Body of pancreas (tissue), 4 donors: ENCODE data around the gene RASAL1.

Experiments
- POLR2A ChIP-seq, 3 donors: fragments of 450-650 bp; IDR thresholded peaks; one replicate each; pipeline ENCODE4 v1.6.1; 2016; ENCODE audit warnings: antibody characterized with exemption in 3 of 3, mild to moderate bottlenecking in 2 of 3
- TF ChIP-seq, protein P1 (sequence below), 7 experiments: fragments of 450-650 bp in 4 of 7; fragments of 200-600 bp in 3 of 7; sonication (generic) in 3 of 7; IDR thresholded peaks; one replicate each; pipeline ENCODE4 v1.5.1; 2016 to 2019; ENCODE audit warnings: antibody characterized with exemption in 7 of 7

DNA sequence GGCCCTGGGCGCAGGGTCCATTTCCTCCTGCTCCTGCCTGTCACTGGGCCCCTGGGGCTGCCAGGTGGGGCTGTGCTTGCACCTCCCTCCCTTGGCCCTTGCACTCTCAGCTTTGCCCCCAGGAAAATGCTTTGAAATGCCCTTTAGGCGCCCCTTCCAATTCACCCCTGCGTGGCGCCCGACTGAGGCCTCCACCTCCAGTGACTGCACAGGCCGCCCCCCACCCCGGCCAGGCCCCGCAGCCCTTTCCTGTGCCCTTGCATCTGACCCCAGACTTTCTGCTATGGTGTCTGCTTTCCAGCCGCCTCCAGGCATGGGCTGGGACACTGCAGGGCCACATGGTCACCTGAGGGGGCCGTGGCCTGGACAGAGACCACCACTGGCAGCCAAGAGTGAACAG lies 32.3 kb upstream of the RASAL1 start:
- TF ChIP-seq, protein P1, sequence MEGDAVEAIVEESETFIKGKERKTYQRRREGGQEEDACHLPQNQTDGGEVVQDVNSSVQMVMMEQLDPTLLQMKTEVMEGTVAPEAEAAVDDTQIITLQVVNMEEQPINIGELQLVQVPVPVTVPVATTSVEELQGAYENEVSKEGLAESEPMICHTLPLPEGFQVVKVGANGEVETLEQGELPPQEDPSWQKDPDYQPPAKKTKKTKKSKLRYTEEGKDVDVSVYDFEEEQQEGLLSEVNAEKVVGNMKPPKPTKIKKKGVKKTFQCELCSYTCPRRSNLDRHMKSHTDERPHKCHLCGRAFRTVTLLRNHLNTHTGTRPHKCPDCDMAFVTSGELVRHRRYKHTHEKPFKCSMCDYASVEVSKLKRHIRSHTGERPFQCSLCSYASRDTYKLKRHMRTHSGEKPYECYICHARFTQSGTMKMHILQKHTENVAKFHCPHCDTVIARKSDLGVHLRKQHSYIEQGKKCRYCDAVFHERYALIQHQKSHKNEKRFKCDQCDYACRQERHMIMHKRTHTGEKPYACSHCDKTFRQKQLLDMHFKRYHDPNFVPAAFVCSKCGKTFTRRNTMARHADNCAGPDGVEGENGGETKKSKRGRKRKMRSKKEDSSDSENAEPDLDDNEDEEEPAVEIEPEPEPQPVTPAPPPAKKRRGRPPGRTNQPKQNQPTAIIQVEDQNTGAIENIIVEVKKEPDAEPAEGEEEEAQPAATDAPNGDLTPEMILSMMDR (IDR thresholded peaks at IDR 0.05), result no peak
- no peak for TF ChIP-seq POLR2A (IDR thresholded peaks at IDR 0.05)
